GM21737 (cell line): ENCODE results near the gene ZNF644.
"Not testable (repeated sequence)": the region's sequence is repeated elsewhere in the genome, so short reads cannot be mapped to it uniquely, and the experiment has no call there.

Experiments
- ATAC-seq: cut with Tn5 transposase; IDR thresholded peaks from one replicate; pipeline ENCODE4 v1.9.1; 2021; ENCODE audit warnings: mild to moderate bottlenecking, moderate library complexity; ENCODE audit not compliant: unreplicated experiment

Gene ZNF644

GRCh38 chr1:91021686-91022517 is at the start of gene ZNF644:
TSS of gene ZNF644 (minus strand) at chr1:91022035. CDS start at chr1:90982353, 39,682 bp downstream.
- peak; percentile 80 for ATAC-seq

GRCh38 chr1:91070298-91070697 is 48.5 kb upstream of the ZNF644 start:
- ATAC-seq: no peak

- no peak for ATAC-seq
Measured at GRCh38 chr1:91066538-91066937, 44.7 kb upstream of the ZNF644 start.

GRCh38 chr1:91065337-91065736 is 43.5 kb upstream of the ZNF644 start:
- ATAC-seq: no peak

GRCh38 chr1:91063403-91063802 is 41.6 kb upstream of the ZNF644 start:
- ATAC-seq: not testable (repeated sequence)

GRCh38 chr1:91059157-91059556 is 37.3 kb upstream of the ZNF644 start:
- ATAC-seq: no peak

- no peak for ATAC-seq
Measured at GRCh38 chr1:91057784-91058183, 35.9 kb upstream of the ZNF644 start.

GRCh38 chr1:91054780-91055481 is 33.1 kb upstream of the ZNF644 start:
- ATAC-seq: peak; percentile 88

- ATAC-seq: no peak
Measured at GRCh38 chr1:91053630-91054029, 31.8 kb upstream of the ZNF644 start.

- not testable (repeated sequence) for ATAC-seq
Measured at GRCh38 chr1:91049551-91049950, 27.7 kb upstream of the ZNF644 start.

GRCh38 chr1:91046766-91047165 is 24.9 kb upstream of the ZNF644 start:
- no peak for ATAC-seq

GRCh38 chr1:91045284-91045683 is 23.4 kb upstream of the ZNF644 start:
- ATAC-seq: no peak

GRCh38 chr1:91044776-91045175 is 22.9 kb upstream of the ZNF644 start:
- not testable (repeated sequence) for ATAC-seq

- not testable (repeated sequence) for ATAC-seq
Measured at GRCh38 chr1:91042372-91042771, 20.5 kb upstream of the ZNF644 start.

- ATAC-seq: no peak
Measured at GRCh38 chr1:91038582-91038981, 16.7 kb upstream of the ZNF644 start.

- ATAC-seq: no peak
Measured at GRCh38 chr1:91036894-91037829, 15.3 kb upstream of the ZNF644 start.

GRCh38 chr1:91032349-91032748 is 10.5 kb upstream of the ZNF644 start:
- ATAC-seq: no peak

- no peak for ATAC-seq
Measured at GRCh38 chr1:91031081-91031480, 9.2 kb upstream of the ZNF644 start.

GRCh38 chr1:91026777-91027176 is 4.9 kb upstream of the ZNF644 start:
- ATAC-seq: no peak

- no peak for ATAC-seq
Measured at GRCh38 chr1:91026320-91026719, 4.5 kb upstream of the ZNF644 start.
